Measurements from ENCODE around the gene PAX5.

DNA sequence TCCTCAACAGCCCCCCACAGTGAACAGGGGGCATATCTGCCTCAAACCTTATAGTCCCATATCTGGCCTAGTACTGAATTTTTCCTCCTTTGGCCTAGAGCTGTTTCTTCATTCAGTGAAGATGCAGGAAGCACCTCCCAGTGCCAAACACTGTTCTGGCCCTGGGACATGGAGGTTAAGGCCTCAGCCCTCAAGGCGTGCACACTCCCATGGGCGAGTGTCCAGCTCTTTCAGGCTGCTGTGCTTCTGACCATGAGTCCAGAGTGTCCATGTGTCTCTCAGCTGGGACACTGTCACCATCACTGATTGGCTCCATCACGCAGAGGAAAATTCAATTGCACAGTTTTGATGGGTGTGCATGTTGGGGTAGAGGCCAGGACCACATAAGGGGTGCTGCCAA lies 151.5 kb downstream of the PAX5 start:
- TF ChIP-seq EP300 (IDR thresholded peaks at IDR 0.05) (no peak), POLR2A (IDR thresholded peaks at IDR 0.05) (no peak)
- TF ChIP-seq, protein P1, sequence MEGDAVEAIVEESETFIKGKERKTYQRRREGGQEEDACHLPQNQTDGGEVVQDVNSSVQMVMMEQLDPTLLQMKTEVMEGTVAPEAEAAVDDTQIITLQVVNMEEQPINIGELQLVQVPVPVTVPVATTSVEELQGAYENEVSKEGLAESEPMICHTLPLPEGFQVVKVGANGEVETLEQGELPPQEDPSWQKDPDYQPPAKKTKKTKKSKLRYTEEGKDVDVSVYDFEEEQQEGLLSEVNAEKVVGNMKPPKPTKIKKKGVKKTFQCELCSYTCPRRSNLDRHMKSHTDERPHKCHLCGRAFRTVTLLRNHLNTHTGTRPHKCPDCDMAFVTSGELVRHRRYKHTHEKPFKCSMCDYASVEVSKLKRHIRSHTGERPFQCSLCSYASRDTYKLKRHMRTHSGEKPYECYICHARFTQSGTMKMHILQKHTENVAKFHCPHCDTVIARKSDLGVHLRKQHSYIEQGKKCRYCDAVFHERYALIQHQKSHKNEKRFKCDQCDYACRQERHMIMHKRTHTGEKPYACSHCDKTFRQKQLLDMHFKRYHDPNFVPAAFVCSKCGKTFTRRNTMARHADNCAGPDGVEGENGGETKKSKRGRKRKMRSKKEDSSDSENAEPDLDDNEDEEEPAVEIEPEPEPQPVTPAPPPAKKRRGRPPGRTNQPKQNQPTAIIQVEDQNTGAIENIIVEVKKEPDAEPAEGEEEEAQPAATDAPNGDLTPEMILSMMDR (IDR thresholded peaks at IDR 0.05) = no peak

Measured in ovary (tissue), 3 donors.